Activated CD8-positive, alpha-beta memory T cell treated with anti-CD3 and anti-CD28 coated beads for 1 hour (primary cell): ENCODE results near the gene MYH14.
A peak's percentile ranks its signal among the peaks of the same experiment; 100 is the strongest.
"Not testable (repeated sequence)": the region's sequence is repeated elsewhere in the genome, so short reads cannot be mapped to it uniquely, and the experiment has no call there.

Source experiments
- DNase-seq, 2 donors: peaks; one replicate each; pipeline ENCODE4 v3.0.0-alpha.2; 2020; ENCODE audit warnings: low read depth in 1 of 2; ENCODE audit errors: extremely low read depth in 1 of 2

Gene MYH14

GRCh38 chr19:50329146-50329925 lies 125.9 kb downstream of the MYH14 start, which contains the start of gene KCNC3:
Gene KCNC3, minus strand, starts transcription at chr19:50329377. Its CDS starts 295 bp downstream, at chr19:50329082.
- DNase-seq: peak; percentile 50 to 82

- not testable (repeated sequence) for DNase-seq
Measured at GRCh38 chr19:50329926-50330294, 126.5 kb downstream of the MYH14 start.

- DNase-seq: peak; percentile 28 to 73
Measured at GRCh38 chr19:50330365-50331078, 127.1 kb downstream of the MYH14 start.

GRCh38 chr19:50331221-50331993 lies 128.0 kb downstream of the MYH14 start:
- DNase-seq: no peak

- no peak for DNase-seq
Measured at GRCh38 chr19:50331994-50332243, 128.5 kb downstream of the MYH14 start.

GRCh38 chr19:50332244-50333038 lies 129.0 kb downstream of the MYH14 start:
- no peak for DNase-seq

- peak; percentile 67 to 80 for DNase-seq
Measured at GRCh38 chr19:50333235-50333736, 129.9 kb downstream of the MYH14 start.

GRCh38 chr19:50333737-50334617 lies 130.6 kb downstream of the MYH14 start:
- DNase-seq: peak; percentile 27 to 80

- DNase-seq: no peak
Measured at GRCh38 chr19:50334741-50335421, 131.5 kb downstream of the MYH14 start.

GRCh38 chr19:50337031-50337430 lies 133.6 kb downstream of the MYH14 start:
- DNase-seq: not testable (repeated sequence)

- no peak for DNase-seq
Measured at GRCh38 chr19:50340331-50340730, 136.9 kb downstream of the MYH14 start.

GRCh38 chr19:50341091-50341564 lies 137.7 kb downstream of the MYH14 start:
- DNase-seq: no peak

GRCh38 chr19:50344661-50345318 lies 141.4 kb downstream of the MYH14 start:
- DNase-seq: no peak

GRCh38 chr19:50347089-50347581 lies 143.7 kb downstream of the MYH14 start:
- DNase-seq: not testable (repeated sequence)

- DNase-seq: no peak
Measured at GRCh38 chr19:50349277-50350057, 146.0 kb downstream of the MYH14 start.

GRCh38 chr19:50352242-50352641 lies 148.8 kb downstream of the MYH14 start:
- no peak for DNase-seq

GRCh38 chr19:50353487-50353880 lies 150.1 kb downstream of the MYH14 start:
- DNase-seq: not testable (repeated sequence)
